Endodermal cell (in vitro differentiated cells): ENCODE measurements around the gene SH3PXD2B. TPM values are rescaled to one million over a fixed set of nuclear protein-coding genes. Genes with fewer than 3 reads are reported as not detected.

Source experiments
- DNase-seq: peaks from one replicate; pipeline ENCODE4 v3.0.0-alpha.2; 2017
- H3K27ac ChIP-seq: 2 replicates; pipeline ENCODE4 v1.5.1; 2013; ENCODE audit warnings: mild to moderate bottlenecking, low read depth, low read length, moderate library complexity
- H3K27me3 ChIP-seq: 2 replicates; pipeline ENCODE4 v1.6.1; 2013; ENCODE audit warnings: mild to moderate bottlenecking, low read length, moderate library complexity; ENCODE audit not compliant: insufficient read depth, control insufficient read depth, poor library complexity, severe bottlenecking
- H3K36me3 ChIP-seq: 2 replicates; pipeline ENCODE4 v1.7.0; 2013; ENCODE audit warnings: mild to moderate bottlenecking, low read length, moderate library complexity; ENCODE audit not compliant: control insufficient read depth, insufficient read depth
- H3K4me1 ChIP-seq: one replicate; pipeline ENCODE4 v1.7.0; 2013; ENCODE audit warnings: low read length; ENCODE audit not compliant: control insufficient read depth, insufficient read depth
- H3K4me3 ChIP-seq: 2 replicates; pipeline ENCODE4 v1.5.1; 2013; ENCODE audit warnings: mild to moderate bottlenecking, low read length, moderate library complexity
- H3K9ac ChIP-seq: 2 replicates; pipeline ENCODE4 v1.6.1; 2013; ENCODE audit warnings: mild to moderate bottlenecking, low read length, moderate library complexity; ENCODE audit not compliant: poor library complexity, severe bottlenecking; ENCODE audit errors: extremely low read depth
- H3K9me3 ChIP-seq: 2 replicates; pipeline ENCODE4 v1.6.1; 2013; ENCODE audit warnings: mild to moderate bottlenecking, low read length, moderate library complexity; ENCODE audit not compliant: control insufficient read depth
- H3K27ac Mint-ChIP-seq: 2 replicates; pipeline ENCODE4 v1.8.0; 2020; ENCODE audit warnings: mixed read lengths
- H3K27me3 Mint-ChIP-seq: 2 replicates; pipeline ENCODE4 v1.8.0; 2021; ENCODE audit warnings: mild to moderate bottlenecking, mixed read lengths; ENCODE audit not compliant: insufficient read depth
- H3K36me3 Mint-ChIP-seq: 2 replicates; pipeline ENCODE4 v1.8.0; 2020; ENCODE audit warnings: low read depth, mixed read lengths
- H3K4me1 Mint-ChIP-seq: 2 replicates; pipeline ENCODE4 v1.8.0; 2020; ENCODE audit warnings: mixed read lengths
- H3K4me3 Mint-ChIP-seq: 2 replicates; pipeline ENCODE4 v1.8.0; 2020; ENCODE audit warnings: mild to moderate bottlenecking, moderate library complexity, mixed read lengths
- H3K9me3 Mint-ChIP-seq: 2 replicates; pipeline ENCODE4 v1.8.0; 2020; ENCODE audit warnings: mild to moderate bottlenecking, mixed read lengths
- WGBS, 2 experiments: methylation state at CpG; one replicate each; pipeline versions ENCODE4 v1.1.5 to v1.1.7; 2013; ENCODE audit warnings: missing lambda C conversion rate in 2 of 2, mixed read lengths in 1 of 2; ENCODE audit not compliant: insufficient coverage in 1 of 2, insufficient read length in 1 of 2; 5-methylcytosine and 5-hydroxymethylcytosine counted together
- total RNA-seq, 2 donors: library from RNA; stranded (reverse); fragmentation: NEBNext Ultra II Directional in 1 of 2; extraction: Animal tissue kit (Norgen Biotek cat#: 25700) in 1 of 2; gene quantifications; 2 replicates in 1 of 2; 3 replicates in 1 of 2; pipeline ENCODE4 v1.2.1, GENCODE V29; 2021
- TF ChIP-seq, protein P1 (sequence below): fragments of 200-600 bp; sonication (generic); conservative IDR thresholded peaks from 2 replicates; pipeline ENCODE4 v1.5.0; 2021; ENCODE audit warnings: antibody characterized with exemption, mild to moderate bottlenecking

The SH3PXD2B gene
- total RNA-seq, 2 donors from 2014 or later: 62.2 to 74.9 TPM

DNA sequence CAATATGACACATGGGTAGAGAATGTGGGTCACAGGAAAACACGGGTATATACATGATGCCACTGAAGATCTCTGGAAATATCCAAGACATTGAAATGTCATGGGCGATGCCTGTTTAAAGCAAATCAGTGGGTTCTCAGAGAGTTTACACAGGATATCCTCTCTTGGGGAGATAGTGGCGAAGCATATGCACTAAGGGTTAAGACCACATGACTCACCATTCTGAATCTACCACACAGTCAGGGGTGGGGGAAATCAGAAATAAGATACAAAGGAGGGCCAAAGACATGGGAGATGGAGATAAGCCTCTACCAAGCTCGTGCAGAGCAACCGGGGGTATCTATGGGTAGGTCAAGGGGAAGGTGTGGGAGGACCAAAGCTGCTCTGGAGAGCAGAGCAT, 58.8 kb downstream of the SH3PXD2B start:
- H3K9me3 ChIP-seq: peaks cover 37% of the 10 kb centered on the region
- Mint-ChIP-seq H3K4me3 (no peak overlapping the region), H3K4me1 (no peaks in the 10 kb centered on the region), H3K27ac (no peak overlapping the region), H3K36me3 (peaks cover 91% of the 10 kb centered on the region), H3K9me3 (peaks cover 46% of the 10 kb centered on the region), H3K27me3 (no peaks in the 10 kb centered on the region)
- H3K27me3 ChIP-seq: no peaks in the 10 kb centered on the region
- peaks cover 78% of the 10 kb centered on the region for H3K36me3 ChIP-seq
- TF ChIP-seq, protein P1, sequence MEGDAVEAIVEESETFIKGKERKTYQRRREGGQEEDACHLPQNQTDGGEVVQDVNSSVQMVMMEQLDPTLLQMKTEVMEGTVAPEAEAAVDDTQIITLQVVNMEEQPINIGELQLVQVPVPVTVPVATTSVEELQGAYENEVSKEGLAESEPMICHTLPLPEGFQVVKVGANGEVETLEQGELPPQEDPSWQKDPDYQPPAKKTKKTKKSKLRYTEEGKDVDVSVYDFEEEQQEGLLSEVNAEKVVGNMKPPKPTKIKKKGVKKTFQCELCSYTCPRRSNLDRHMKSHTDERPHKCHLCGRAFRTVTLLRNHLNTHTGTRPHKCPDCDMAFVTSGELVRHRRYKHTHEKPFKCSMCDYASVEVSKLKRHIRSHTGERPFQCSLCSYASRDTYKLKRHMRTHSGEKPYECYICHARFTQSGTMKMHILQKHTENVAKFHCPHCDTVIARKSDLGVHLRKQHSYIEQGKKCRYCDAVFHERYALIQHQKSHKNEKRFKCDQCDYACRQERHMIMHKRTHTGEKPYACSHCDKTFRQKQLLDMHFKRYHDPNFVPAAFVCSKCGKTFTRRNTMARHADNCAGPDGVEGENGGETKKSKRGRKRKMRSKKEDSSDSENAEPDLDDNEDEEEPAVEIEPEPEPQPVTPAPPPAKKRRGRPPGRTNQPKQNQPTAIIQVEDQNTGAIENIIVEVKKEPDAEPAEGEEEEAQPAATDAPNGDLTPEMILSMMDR: no peak
- no peaks in the 10 kb centered on the region for H3K4me1 ChIP-seq
- H3K27ac ChIP-seq: no peak overlapping the region
- no peak for DNase-seq
- H3K9ac ChIP-seq: no peak overlapping the region
- 93 to 100% methylated on average over 5 of the region's 5 CpGs for WGBS, 2 experiments
- H3K4me3 ChIP-seq: no peak overlapping the region

DNA sequence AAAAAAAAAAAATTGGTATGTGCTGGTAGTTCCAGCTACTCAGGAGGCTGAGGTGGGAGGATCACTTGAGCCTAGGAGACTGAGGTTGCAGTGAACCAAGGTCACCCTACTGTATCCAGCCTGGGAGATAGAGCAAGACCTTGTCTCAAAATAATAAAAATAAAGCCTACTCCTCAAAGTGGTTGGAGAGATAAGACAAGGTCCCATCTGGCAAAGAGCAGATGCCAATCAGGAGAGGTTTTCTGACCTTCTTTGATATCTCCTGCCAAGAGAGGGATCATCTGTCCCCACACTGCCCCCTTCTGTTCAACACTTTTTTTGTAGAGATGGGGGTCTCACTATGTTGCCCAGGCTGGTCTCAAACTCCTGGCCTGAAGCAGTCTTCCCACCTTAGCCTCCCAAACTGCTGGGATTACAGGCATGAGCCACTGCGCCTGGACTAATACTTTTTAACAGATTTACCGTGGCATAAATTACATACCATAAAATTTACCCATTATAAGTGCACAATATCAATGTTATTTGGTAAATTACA, 64.7 kb downstream of the SH3PXD2B start:
- Mint-ChIP-seq H3K27ac (no peak overlapping the region), H3K4me1 (no peaks in the 10 kb centered on the region), H3K36me3 (peaks cover 84% of the 10 kb centered on the region), H3K4me3 (no peak overlapping the region), H3K9me3 (no peaks in the 10 kb centered on the region), H3K27me3 (no peaks in the 10 kb centered on the region)
- Histone ChIP-seq H3K9me3 (peaks cover 4% of the 10 kb centered on the region), H3K27ac (no peak overlapping the region), H3K4me3 (no peak overlapping the region), H3K9ac (no peak overlapping the region), H3K27me3 (no peaks in the 10 kb centered on the region), H3K36me3 (peaks cover 92% of the 10 kb centered on the region), H3K4me1 (no peaks in the 10 kb centered on the region)
- WGBS, 2 experiments: 97% methylated on average over 2 of the region's 2 CpGs; no CpG with 5 or more reads in 1 of the 2 experiments
- DNase-seq: no peak
- TF ChIP-seq, protein P1: peak; percentile 39

DNA sequence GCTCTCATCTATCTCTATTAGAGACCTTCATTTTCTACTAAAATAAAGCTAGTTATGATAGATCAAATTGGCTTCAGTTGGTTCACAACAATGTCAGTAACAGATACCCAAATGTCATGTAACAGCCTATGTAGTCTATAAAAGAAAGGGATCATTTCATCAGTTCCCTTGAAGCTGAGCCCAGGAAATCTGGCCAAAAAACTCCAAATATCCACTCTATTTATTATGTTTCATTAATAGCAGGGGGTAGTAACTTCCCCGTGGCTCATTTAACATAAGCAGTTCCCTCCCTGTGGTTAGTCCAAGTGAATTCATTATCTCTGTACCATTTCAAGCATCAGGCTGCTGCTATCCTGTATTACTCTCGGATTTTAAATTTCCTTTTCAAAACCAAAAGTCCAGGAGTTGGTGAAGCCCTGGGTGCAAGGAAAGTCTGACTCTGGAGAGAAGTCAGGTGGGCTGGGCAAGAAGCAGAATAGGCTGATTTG, 66.0 kb downstream of the SH3PXD2B start:
- Mint-ChIP-seq H3K4me3 (no peak overlapping the region), H3K4me1 (no peaks in the 10 kb centered on the region), H3K9me3 (no peaks in the 10 kb centered on the region), H3K27ac (no peak overlapping the region), H3K36me3 (peaks cover 76% of the 10 kb centered on the region), H3K27me3 (no peaks in the 10 kb centered on the region)
- TF ChIP-seq, protein P1: no peak
- no peaks in the 10 kb centered on the region for H3K27me3 ChIP-seq
- no peak overlapping the region for H3K4me3 ChIP-seq
- no peak overlapping the region for H3K9ac ChIP-seq
- no peak overlapping the region for H3K27ac ChIP-seq
- DNase-seq: no peak
- WGBS, 2 experiments: 89 to 100% methylated on average over 1 to 2 of the region's 2 CpGs
- H3K9me3 ChIP-seq: peaks cover 4% of the 10 kb centered on the region
- no peaks in the 10 kb centered on the region for H3K4me1 ChIP-seq
- H3K36me3 ChIP-seq: peaks cover 84% of the 10 kb centered on the region
